HEK293 (cell line): ENCODE results near the gene CDK5.

Experiments
- CTCF ChIA-PET: fragments of 350-600 bp; formaldehyde crosslinking; extraction: SDS; loops from one replicate; lab custom pipeline; 2021; ENCODE audit warnings: antibody characterized with exemption; lab: Yijun Ruan, JAX
- POLR2A ChIA-PET: fragments of 300-600 bp; formaldehyde crosslinking; extraction: SDS; loops from one replicate; lab custom pipeline; 2020; ENCODE audit warnings: antibody characterized with exemption, inconsistent platforms; lab: Yijun Ruan, JAX
- H3K27ac ChIP-seq: fragments of 200-500 bp; sonication (Bioruptor generic); 2 replicates; pipeline ENCODE4 v1.5.1; 2014; ENCODE audit warnings: low read depth, low read length, control low read depth, inconsistent platforms; ENCODE audit errors: extremely low read depth
- H3K36me3 ChIP-seq, 2 experiments: fragments of 200-500 bp in 1 of 2; sonication (Bioruptor generic) in 1 of 2; 1 replicate in 1 of 2; 2 replicates in 1 of 2; pipeline ENCODE4 v1.5.1; 2014 to 2017; ENCODE audit warnings: inconsistent platforms in 2 of 2, low read length in 2 of 2; ENCODE audit not compliant: control insufficient read depth in 2 of 2, insufficient read depth in 1 of 2
- H3K4me1 ChIP-seq: fragments of 200-500 bp; sonication (Bioruptor generic); 2 replicates; pipeline ENCODE4 v1.5.1; 2014; ENCODE audit warnings: mild to moderate bottlenecking, low read length, inconsistent platforms; ENCODE audit not compliant: control insufficient read depth, insufficient read depth
- H3K4me3 ChIP-seq: 2 replicates; pipeline ENCODE4 v1.5.1; 2011; ENCODE audit warnings: low read depth, mild to moderate bottlenecking, control low read depth, low read length, moderate library complexity
- H3K9me3 ChIP-seq: fragments of 200-500 bp; sonication (Bioruptor generic); 2 replicates; pipeline ENCODE4 v1.5.1; 2014; ENCODE audit warnings: low read depth, low read length, inconsistent platforms; ENCODE audit not compliant: control insufficient read depth, insufficient read depth
- GLIS2 ChIP-seq: fragments of 450-650 bp; formaldehyde crosslinking; IDR thresholded peaks from 2 replicates; pipeline ENCODE4 v1.5.1; 2016; ENCODE audit warnings: missing biosample characterization, missing genetic modification characterization
- HOXD13 ChIP-seq: sonication (generic); formaldehyde crosslinking; IDR thresholded peaks from 2 replicates; pipeline ENCODE4 v1.8.0; 2022; ENCODE audit warnings: missing genetic modification reagents, borderline replicate concordance
- KLF1 ChIP-seq: fragments of 450-650 bp; formaldehyde crosslinking; IDR thresholded peaks from 2 replicates; pipeline ENCODE4 v1.5.1; 2016; ENCODE audit warnings: missing biosample characterization, missing genetic modification characterization
- KLF8 ChIP-seq: fragments of 450-650 bp; formaldehyde crosslinking; IDR thresholded peaks from 2 replicates; pipeline ENCODE4 v1.5.1; 2016; ENCODE audit warnings: missing biosample characterization, missing genetic modification characterization
- SP2 ChIP-seq: fragments of 450-650 bp; formaldehyde crosslinking; IDR thresholded peaks from 2 replicates; pipeline ENCODE4 v1.5.1; 2016; ENCODE audit warnings: missing biosample characterization, missing genetic modification characterization
- TCF7L2 ChIP-seq: IDR thresholded peaks from 2 replicates; pipeline ENCODE4 v1.6.1; 2011; ENCODE audit warnings: low read depth, mild to moderate bottlenecking, inconsistent platforms, low read length, moderate library complexity, borderline replicate concordance
- ZBTB20 ChIP-seq: fragments of 450-650 bp; formaldehyde crosslinking; IDR thresholded peaks from 2 replicates; pipeline ENCODE4 v1.5.1; 2016; ENCODE audit warnings: missing biosample characterization, missing genetic modification characterization
- ZBTB21 ChIP-seq: fragments of 450-650 bp; formaldehyde crosslinking; IDR thresholded peaks from 2 replicates; pipeline ENCODE4 v1.5.1; 2017; ENCODE audit warnings: missing biosample characterization, missing genetic modification characterization
- ZEB2 ChIP-seq: fragments of 450-650 bp; formaldehyde crosslinking; IDR thresholded peaks from 2 replicates; pipeline ENCODE4 v1.5.1; 2016; ENCODE audit warnings: missing biosample characterization, missing genetic modification characterization
- ZFP37 ChIP-seq: fragments of 450-650 bp; formaldehyde crosslinking; IDR thresholded peaks from 2 replicates; pipeline ENCODE4 v1.5.1; 2016; ENCODE audit warnings: missing biosample characterization, missing genetic modification characterization
- ZNF146 ChIP-seq: fragments of 450-650 bp; formaldehyde crosslinking; IDR thresholded peaks from 2 replicates; pipeline ENCODE4 v1.5.1; 2016; ENCODE audit warnings: missing biosample characterization, missing genetic modification characterization
- ZNF157 ChIP-seq: fragments of 450-650 bp; formaldehyde crosslinking; IDR thresholded peaks from 2 replicates; pipeline ENCODE4 v1.5.1; 2016; ENCODE audit warnings: missing biosample characterization, missing genetic modification characterization
- ZNF221 ChIP-seq: fragments of 450-650 bp; formaldehyde crosslinking; IDR thresholded peaks from 2 replicates; pipeline ENCODE4 v1.5.1; 2017; ENCODE audit warnings: missing biosample characterization, missing genetic modification characterization, borderline replicate concordance
- ZNF292 ChIP-seq: fragments of 450-650 bp; formaldehyde crosslinking; IDR thresholded peaks from 2 replicates; pipeline ENCODE4 v1.5.1; 2016; ENCODE audit warnings: low read depth, missing biosample characterization, missing genetic modification characterization, borderline replicate concordance
- ZNF391 ChIP-seq: fragments of 450-650 bp; formaldehyde crosslinking; IDR thresholded peaks from 2 replicates; pipeline ENCODE4 v1.5.1; 2016; ENCODE audit warnings: low read depth, missing biosample characterization, missing genetic modification characterization, borderline replicate concordance
- ZNF394 ChIP-seq: fragments of 450-650 bp; formaldehyde crosslinking; IDR thresholded peaks from 2 replicates; pipeline ENCODE4 v1.5.1; 2016; ENCODE audit warnings: missing biosample characterization, missing genetic modification characterization, mild to moderate bottlenecking, moderate library complexity, borderline replicate concordance
- ZNF426 ChIP-seq: fragments of 450-650 bp; formaldehyde crosslinking; IDR thresholded peaks from 2 replicates; pipeline ENCODE4 v1.5.1; 2017; ENCODE audit warnings: missing biosample characterization, missing genetic modification characterization, mild to moderate bottlenecking, inconsistent platforms, moderate library complexity
- ZNF571 ChIP-seq: fragments of 450-650 bp; formaldehyde crosslinking; IDR thresholded peaks from 2 replicates; pipeline ENCODE4 v1.5.0; 2017; ENCODE audit warnings: missing biosample characterization, missing genetic modification characterization
- ZNF596 ChIP-seq: fragments of 450-650 bp; IDR thresholded peaks from 2 replicates; pipeline ENCODE4 v1.5.0; 2018; ENCODE audit warnings: missing biosample characterization, mild to moderate bottlenecking, missing genetic modification characterization, moderate library complexity
- ZNF623 ChIP-seq: fragments of 450-650 bp; formaldehyde crosslinking; IDR thresholded peaks from 2 replicates; pipeline ENCODE4 v1.5.1; 2016; ENCODE audit warnings: missing biosample characterization, missing genetic modification characterization
- ZNF624 ChIP-seq: fragments of 450-650 bp; formaldehyde crosslinking; IDR thresholded peaks from 2 replicates; pipeline ENCODE4 v1.5.1; 2017; ENCODE audit warnings: missing biosample characterization, missing genetic modification characterization
- ZNF654 ChIP-seq: fragments of 450-650 bp; formaldehyde crosslinking; IDR thresholded peaks from 2 replicates; pipeline ENCODE4 v1.5.1; 2016; ENCODE audit warnings: low read depth, missing biosample characterization, missing genetic modification characterization
- ZNF660 ChIP-seq: fragments of 450-650 bp; IDR thresholded peaks from 2 replicates; pipeline ENCODE4 v1.5.1; 2018; ENCODE audit warnings: missing biosample characterization, mild to moderate bottlenecking, missing genetic modification characterization
- ZNF701 ChIP-seq: fragments of 450-650 bp; formaldehyde crosslinking; IDR thresholded peaks from 2 replicates; pipeline ENCODE4 v1.5.1; 2016; ENCODE audit warnings: missing biosample characterization, missing genetic modification characterization
- ZNF792 ChIP-seq: fragments of 450-650 bp; formaldehyde crosslinking; IDR thresholded peaks from 2 replicates; pipeline ENCODE4 v1.5.1; 2016; ENCODE audit warnings: missing biosample characterization, missing genetic modification characterization
- ZSCAN16 ChIP-seq: fragments of 450-650 bp; formaldehyde crosslinking; IDR thresholded peaks from 2 replicates; pipeline ENCODE4 v1.5.1; 2016; ENCODE audit warnings: missing biosample characterization, missing genetic modification characterization
- TF ChIP-seq, protein P1 (sequence below): fragments of 450-650 bp; formaldehyde crosslinking; IDR thresholded peaks from 2 replicates; pipeline ENCODE4 v1.5.1; 2016; ENCODE audit warnings: missing biosample characterization, missing genetic modification characterization
- TF ChIP-seq, protein P2 (sequence below): fragments of 450-650 bp; formaldehyde crosslinking; IDR thresholded peaks from 2 replicates; pipeline ENCODE4 v1.5.1; 2016; ENCODE audit warnings: missing biosample characterization, missing genetic modification characterization
- TF ChIP-seq, protein P3 (sequence below): fragments of 450-650 bp; formaldehyde crosslinking; conservative IDR thresholded peaks from 2 replicates; pipeline ENCODE4 v1.5.1; 2016; ENCODE audit warnings: low read depth, missing biosample characterization, missing genetic modification characterization

CDK5 gene

DNA sequence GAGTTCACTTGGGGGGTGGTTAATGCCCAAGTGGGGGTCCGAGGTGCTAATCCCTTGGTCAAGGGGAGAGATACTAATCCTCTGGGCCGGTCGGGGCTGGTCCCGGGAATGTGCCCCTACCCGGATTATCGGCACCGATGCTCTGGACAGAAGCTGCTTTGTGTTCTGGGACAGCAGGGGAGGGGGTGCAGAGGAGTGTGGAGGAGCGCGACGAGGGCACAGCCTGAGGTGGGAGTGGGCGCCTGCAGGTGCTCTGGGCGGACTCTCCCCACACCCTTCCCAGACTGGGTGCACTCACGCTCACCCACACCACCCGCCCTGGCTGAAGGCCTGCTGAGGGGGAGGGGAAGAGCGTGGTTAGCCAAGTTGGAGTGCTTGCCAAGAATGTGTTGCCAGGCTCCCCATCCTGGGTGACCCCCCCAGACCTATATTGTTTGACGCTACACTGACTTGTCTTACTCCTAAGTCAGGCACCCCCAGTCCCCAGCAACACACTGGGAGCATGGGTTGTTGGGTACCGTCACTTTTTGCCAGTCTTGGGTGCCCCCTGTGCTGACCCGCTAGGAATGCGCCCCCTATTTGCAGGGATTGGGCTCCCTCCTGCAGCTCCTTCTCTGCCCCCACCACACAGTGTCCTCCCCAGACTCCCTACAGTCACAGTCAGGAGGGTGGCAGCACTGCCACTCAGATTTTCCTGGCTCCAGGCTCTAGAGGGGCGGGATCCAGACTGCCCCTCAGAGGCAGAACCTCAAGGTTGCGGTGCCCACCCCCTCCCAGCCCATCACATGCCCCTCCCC, 2.9 kb upstream of the CDK5 start (continued):
- no peak for TF ChIP-seq ZNF654 (tag by site-specific recombination)
- TF ChIP-seq ZNF596 (tag by site-specific recombination), result no peak
- TF ChIP-seq SP2 (tag by site-specific recombination), result peak; percentile 65
- no peak for TF ChIP-seq ZNF221 (tag by site-specific recombination)
- TF ChIP-seq ZNF792 (tag by site-specific recombination), result no peak
- TF ChIP-seq, protein P1, sequence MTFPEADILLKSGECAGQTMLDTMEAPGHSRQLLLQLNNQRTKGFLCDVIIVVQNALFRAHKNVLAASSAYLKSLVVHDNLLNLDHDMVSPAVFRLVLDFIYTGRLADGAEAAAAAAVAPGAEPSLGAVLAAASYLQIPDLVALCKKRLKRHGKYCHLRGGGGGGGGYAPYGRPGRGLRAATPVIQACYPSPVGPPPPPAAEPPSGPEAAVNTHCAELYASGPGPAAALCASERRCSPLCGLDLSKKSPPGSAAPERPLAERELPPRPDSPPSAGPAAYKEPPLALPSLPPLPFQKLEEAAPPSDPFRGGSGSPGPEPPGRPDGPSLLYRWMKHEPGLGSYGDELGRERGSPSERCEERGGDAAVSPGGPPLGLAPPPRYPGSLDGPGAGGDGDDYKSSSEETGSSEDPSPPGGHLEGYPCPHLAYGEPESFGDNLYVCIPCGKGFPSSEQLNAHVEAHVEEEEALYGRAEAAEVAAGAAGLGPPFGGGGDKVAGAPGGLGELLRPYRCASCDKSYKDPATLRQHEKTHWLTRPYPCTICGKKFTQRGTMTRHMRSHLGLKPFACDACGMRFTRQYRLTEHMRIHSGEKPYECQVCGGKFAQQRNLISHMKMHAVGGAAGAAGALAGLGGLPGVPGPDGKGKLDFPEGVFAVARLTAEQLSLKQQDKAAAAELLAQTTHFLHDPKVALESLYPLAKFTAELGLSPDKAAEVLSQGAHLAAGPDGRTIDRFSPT (tag by site-specific recombination), result no peak
- TF ChIP-seq ZNF571, result no peak

DNA sequence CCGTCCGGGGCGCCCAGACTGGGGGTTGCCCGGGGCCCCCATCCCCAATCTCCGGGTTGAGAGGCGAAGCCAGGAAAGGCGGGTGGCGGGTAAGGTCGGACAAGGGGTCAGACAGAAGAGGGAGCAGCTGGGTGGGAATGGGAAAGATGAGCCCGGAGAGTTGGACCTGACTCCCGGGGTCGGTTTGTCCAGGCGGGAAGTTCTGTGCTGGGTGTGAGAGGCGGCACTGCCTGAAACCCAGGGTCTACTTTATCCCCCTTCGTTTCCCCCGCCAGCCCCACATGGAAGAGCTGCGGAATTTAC, 2.4 kb upstream of the CDK5 start:
- Histone ChIP-seq H3K36me3 (peaks cover 0 to 40% of the 10 kb centered on the region in 2 experiments; a peak in 1 of 3 replicates), H3K4me3 (peak overlapping the region; percentile 71), H3K27ac (peak overlapping the region; percentile 21; the same call in 1 of the 2 replicates), H3K9me3 (no peaks in the 10 kb centered on the region), H3K4me1 (no peaks in the 10 kb centered on the region; the same call in 1 of the 2 replicates)
- ChIA-PET POLR2A (interaction anchor here (0.6 to 3.4 kb wide), 5 partner anchors 17 to 32 kb away, joined by 3 to 13 read pairs (median 6); partner anchors contain the start of genes ABCB8 and FASTK), CTCF (interaction anchor here (0.6 to 1.4 kb wide), 7 partner anchors 18 to 1534 kb away, joined by 3 to 6 read pairs (median 4); no protein-coding TSS in a partner anchor)
- TF ChIP-seq ZNF292 (tag by site-specific recombination) (no peak), KLF8 (tag by site-specific recombination) (no peak), ZBTB21 (tag by site-specific recombination) (no peak), ZNF146 (no peak), GLIS2 (tag by site-specific recombination) (peak; percentile 43), ZBTB20 (tag by site-specific recombination) (peak; percentile 81), ZNF660 (tag by site-specific recombination) (no peak), ZNF701 (tag by site-specific recombination) (no peak), ZNF394 (tag by site-specific recombination) (peak; percentile 28; the same call in 1 of the 2 replicates), ZEB2 (tag by site-specific recombination) (no peak), KLF1 (tag by site-specific recombination) (no peak), ZNF157 (tag by site-specific recombination) (no peak), ZNF426 (tag by site-specific recombination) (no peak), ZNF624 (tag by site-specific recombination) (no peak), HOXD13 (CRISPR knock-in tag) (no peak), ZNF391 (tag by site-specific recombination) (0 out of 2 replicates have a peak, but pooled peaks have one; percentile 10), ZNF623 (tag by site-specific recombination) (no peak), ZFP37 (tag by site-specific recombination) (no peak), ZSCAN16 (no peak), TCF7L2 (no peak)
- TF ChIP-seq, protein P2, sequence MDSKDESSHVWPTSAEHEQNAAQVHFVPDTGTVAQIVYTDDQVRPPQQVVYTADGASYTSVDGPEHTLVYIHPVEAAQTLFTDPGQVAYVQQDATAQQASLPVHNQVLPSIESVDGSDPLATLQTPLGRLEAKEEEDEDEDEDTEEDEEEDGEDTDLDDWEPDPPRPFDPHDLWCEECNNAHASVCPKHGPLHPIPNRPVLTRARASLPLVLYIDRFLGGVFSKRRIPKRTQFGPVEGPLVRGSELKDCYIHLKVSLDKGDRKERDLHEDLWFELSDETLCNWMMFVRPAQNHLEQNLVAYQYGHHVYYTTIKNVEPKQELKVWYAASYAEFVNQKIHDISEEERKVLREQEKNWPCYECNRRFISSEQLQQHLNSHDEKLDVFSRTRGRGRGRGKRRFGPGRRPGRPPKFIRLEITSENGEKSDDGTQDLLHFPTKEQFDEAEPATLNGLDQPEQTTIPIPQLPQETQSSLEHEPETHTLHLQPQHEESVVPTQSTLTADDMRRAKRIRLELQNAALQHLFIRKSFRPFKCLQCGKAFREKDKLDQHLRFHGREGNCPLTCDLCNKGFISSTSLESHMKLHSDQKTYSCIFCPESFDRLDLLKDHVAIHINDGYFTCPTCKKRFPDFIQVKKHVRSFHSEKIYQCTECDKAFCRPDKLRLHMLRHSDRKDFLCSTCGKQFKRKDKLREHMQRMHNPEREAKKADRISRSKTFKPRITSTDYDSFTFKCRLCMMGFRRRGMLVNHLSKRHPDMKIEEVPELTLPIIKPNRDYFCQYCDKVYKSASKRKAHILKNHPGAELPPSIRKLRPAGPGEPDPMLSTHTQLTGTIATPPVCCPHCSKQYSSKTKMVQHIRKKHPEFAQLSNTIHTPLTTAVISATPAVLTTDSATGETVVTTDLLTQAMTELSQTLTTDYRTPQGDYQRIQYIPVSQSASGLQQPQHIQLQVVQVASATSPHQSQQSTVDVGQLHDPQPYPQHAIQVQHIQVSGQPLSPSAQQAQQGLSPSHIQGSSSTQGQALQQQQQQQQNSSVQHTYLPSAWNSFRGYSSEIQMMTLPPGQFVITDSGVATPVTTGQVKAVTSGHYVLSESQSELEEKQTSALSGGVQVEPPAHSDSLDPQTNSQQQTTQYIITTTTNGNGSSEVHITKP (tag by site-specific recombination), result peak; percentile 38; the same call in 1 of the 2 replicates
- TF ChIP-seq, protein P3, sequence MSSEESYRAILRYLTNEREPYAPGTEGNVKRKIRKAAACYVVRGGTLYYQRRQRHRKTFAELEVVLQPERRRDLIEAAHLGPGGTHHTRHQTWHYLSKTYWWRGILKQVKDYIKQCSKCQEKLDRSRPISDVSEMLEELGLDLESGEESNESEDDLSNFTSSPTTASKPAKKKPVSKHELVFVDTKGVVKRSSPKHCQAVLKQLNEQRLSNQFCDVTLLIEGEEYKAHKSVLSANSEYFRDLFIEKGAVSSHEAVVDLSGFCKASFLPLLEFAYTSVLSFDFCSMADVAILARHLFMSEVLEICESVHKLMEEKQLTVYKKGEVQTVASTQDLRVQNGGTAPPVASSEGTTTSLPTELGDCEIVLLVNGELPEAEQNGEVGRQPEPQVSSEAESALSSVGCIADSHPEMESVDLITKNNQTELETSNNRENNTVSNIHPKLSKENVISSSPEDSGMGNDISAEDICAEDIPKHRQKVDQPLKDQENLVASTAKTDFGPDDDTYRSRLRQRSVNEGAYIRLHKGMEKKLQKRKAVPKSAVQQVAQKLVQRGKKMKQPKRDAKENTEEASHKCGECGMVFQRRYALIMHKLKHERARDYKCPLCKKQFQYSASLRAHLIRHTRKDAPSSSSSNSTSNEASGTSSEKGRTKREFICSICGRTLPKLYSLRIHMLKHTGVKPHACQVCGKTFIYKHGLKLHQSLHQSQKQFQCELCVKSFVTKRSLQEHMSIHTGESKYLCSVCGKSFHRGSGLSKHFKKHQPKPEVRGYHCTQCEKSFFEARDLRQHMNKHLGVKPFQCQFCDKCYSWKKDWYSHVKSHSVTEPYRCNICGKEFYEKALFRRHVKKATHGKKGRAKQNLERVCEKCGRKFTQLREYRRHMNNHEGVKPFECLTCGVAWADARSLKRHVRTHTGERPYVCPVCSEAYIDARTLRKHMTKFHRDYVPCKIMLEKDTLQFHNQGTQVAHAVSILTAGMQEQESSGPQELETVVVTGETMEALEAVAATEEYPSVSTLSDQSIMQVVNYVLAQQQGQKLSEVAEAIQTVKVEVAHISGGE (tag by site-specific recombination), result no peak
